ENCODE results near the gene SPTA1.

DNA sequence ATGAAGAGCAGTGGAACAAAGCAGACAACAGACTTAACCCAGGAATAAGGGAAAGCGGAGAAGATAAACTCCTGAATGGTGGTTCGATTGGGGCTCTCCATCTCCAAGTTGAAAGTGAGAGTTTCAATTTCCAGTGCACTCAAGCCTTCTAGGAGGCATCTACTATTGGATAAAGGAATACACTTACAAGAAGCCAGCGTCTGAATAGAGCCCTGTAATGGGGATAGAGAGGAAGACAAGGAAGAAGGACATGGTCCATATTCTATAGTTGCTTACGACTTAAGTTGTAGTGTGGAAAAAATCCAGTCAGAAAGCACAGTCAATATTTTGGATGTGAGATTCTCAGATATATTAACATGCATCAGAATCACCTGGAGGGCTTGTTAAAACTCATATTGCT is 14.0 kb upstream of the SPTA1 start, which contains the start of gene OR6K2:
- TF ChIP-seq, protein P1, sequence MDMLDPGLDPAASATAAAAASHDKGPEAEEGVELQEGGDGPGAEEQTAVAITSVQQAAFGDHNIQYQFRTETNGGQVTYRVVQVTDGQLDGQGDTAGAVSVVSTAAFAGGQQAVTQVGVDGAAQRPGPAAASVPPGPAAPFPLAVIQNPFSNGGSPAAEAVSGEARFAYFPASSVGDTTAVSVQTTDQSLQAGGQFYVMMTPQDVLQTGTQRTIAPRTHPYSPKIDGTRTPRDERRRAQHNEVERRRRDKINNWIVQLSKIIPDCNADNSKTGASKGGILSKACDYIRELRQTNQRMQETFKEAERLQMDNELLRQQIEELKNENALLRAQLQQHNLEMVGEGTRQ (IDR thresholded peaks at IDR 0.05; ENCODE audit: low read depth, low read length): no peak
- TF ChIP-seq, protein P2, sequence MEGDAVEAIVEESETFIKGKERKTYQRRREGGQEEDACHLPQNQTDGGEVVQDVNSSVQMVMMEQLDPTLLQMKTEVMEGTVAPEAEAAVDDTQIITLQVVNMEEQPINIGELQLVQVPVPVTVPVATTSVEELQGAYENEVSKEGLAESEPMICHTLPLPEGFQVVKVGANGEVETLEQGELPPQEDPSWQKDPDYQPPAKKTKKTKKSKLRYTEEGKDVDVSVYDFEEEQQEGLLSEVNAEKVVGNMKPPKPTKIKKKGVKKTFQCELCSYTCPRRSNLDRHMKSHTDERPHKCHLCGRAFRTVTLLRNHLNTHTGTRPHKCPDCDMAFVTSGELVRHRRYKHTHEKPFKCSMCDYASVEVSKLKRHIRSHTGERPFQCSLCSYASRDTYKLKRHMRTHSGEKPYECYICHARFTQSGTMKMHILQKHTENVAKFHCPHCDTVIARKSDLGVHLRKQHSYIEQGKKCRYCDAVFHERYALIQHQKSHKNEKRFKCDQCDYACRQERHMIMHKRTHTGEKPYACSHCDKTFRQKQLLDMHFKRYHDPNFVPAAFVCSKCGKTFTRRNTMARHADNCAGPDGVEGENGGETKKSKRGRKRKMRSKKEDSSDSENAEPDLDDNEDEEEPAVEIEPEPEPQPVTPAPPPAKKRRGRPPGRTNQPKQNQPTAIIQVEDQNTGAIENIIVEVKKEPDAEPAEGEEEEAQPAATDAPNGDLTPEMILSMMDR (conservative IDR thresholded peaks at IDR 0.05; ENCODE audit: low read depth, low read length): no peak
- TF ChIP-seq BHLHE40 (IDR thresholded peaks at IDR 0.05; ENCODE audit: low read depth, low read length) (no peak), SMC3 (IDR thresholded peaks at IDR 0.05; ENCODE audit: low read depth, low read length) (no peak), POLR2A (IDR thresholded peaks at IDR 0.05; ENCODE audit: low read depth, low read length) (no peak), NFE2L2 (IDR thresholded peaks at IDR 0.05; ENCODE audit: low read depth, low read length) (no peak), MXI1 (IDR thresholded peaks at IDR 0.05; ENCODE audit: borderline replicate concordance, low read depth, low read length) (no peak), CEBPB (IDR thresholded peaks at IDR 0.05; ENCODE audit: low read depth, low read length) (no peak), MAFK (IDR thresholded peaks at IDR 0.05; ENCODE audit: low read depth, low read length) (no peak), RFX5 (IDR thresholded peaks at IDR 0.05; ENCODE audit: low read depth, low read length) (no peak), RAD21 (IDR thresholded peaks at IDR 0.05; ENCODE audit: low read length) (no peak), FOS (IDR thresholded peaks at IDR 0.05; ENCODE audit: low read depth, low read length) (no peak)

Measured in IMR-90 (cell line).